ENCODE measurements around the gene GORAB. TPM values are rescaled to one million over a fixed set of nuclear protein-coding genes. Genes with fewer than 3 reads are reported as not detected.

The GORAB gene, protein sequence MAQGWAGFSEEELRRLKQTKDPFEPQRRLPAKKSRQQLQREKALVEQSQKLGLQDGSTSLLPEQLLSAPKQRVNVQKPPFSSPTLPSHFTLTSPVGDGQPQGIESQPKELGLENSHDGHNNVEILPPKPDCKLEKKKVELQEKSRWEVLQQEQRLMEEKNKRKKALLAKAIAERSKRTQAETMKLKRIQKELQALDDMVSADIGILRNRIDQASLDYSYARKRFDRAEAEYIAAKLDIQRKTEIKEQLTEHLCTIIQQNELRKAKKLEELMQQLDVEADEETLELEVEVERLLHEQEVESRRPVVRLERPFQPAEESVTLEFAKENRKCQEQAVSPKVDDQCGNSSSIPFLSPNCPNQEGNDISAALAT
- total RNA-seq: 10 to 100 TPM; 25.0 to 26.4 TPM
- long read RNA-seq, transcript GORAB-202 (5 exons, 2,189 nt): major isoform, 29 of 41 reads
- long read RNA-seq, partial matches to known transcripts: 2 of 41 reads
- long read RNA-seq, other reads (novel, unspliced or antisense): 7 of 41 reads

DNA sequence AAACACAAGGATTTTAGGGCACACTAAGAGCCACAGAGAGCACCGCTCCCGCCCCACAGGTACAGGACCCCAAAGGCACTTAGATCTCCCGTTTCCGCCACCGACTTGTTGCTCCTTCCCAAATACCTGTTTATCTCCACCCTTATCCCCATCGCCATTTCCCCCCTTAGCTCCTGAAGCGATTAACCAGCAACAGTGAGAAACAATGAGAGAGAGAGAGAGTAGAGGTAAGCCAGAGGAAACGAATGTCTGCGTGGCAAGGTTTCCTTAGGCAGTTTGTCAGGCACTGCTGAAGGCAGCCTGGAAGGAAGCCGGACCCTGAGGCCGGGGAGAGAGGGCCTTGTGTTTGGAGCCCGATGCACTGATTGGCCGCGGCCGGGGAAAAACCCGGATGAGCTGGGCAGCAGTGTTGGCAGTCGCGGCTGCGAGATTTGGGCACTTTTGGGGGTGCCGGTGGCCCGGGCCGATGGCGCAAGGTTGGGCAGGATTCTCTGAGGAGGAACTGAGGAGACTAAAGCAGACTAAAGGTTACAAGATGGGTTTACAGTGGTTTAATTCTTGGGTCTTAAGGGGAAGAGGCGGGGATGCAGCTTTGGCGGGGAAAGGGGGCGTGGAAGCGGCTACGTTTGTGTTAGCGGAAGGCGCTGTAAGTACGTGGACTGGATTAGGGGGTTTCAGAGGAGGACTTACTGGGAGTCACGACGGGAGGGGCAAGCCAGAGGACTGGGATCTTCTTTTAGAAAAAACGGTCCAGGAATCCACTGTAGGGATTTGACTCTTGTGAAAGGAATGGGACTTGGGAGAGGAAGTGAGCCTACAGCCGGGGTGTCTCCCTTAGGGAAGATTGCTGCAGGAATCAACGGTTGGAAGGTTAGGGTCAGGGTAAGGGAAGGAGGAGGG lies at the start of gene GORAB:
Gene GORAB (plus strand): TSS at position 409 of the 900 bp plus-strand sequence. CDS start 58 bp downstream, at position 467.
- DNase-seq (peak; percentile 92 to 93), ATAC-seq (peak; percentile 91)
- intact Hi-C loops (cut with DNase I, micrococcal nuclease): no loop called here

DNA sequence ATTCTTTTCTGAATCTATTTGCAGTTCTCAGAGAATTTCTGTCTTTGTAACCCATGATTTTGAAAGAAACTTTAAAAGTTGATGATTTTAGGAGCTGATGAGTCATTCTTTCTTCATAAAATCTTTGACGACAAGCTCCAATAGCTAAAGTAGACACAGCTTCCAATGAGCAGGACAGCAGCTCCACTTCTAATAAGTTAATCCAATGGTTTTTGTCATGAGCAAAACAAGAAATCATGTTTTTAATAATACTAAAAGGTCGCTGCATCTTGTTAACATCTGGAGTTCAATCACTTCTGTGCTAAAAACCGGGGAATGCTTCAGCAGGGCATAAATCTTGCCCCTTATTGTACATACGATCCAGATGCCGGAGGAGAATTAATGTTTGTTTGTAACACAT lies 48.9 kb upstream of the GORAB start:
- intact Hi-C loops (cut with DNase I, micrococcal nuclease): no loop called here
- no peak for DNase-seq
- ATAC-seq: no peak

GRCh38 chr1:170487503-170487902 lies 44.5 kb upstream of the GORAB start:
- ATAC-seq (no peak), DNase-seq (no peak)
- intact Hi-C loops (cut with DNase I, micrococcal nuclease): no loop called here

GRCh38 chr1:170491291-170491690 lies 40.7 kb upstream of the GORAB start:
- DNase-seq: no peak
- ATAC-seq: no peak
- intact Hi-C loops (cut with DNase I, micrococcal nuclease): no loop called here

DNA sequence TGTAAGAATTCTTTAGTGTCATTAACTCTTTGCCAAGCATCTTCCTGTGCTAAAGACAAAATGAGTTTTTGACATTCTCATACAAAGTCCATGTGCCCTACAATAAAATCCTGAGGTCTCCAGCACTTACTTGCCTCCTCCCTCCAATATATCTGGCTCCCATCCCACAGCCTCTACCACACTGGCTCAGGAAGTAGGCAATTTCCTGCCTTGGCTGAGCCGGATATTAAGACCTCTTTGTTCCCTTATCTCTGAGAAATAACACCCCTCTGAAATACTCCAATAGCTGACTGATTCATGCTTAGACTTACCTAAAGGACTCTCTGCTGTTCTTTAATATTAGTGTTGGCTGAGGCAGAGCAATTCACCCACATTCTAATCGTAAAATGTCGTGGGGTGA lies 37.6 kb upstream of the GORAB start:
- ATAC-seq (peak; percentile 87), DNase-seq (peak in 1 of 2 donors; percentile 32)
- intact Hi-C loops (cut with DNase I, micrococcal nuclease): no loop called here

- ATAC-seq (no peak), DNase-seq (no peak)
- intact Hi-C loops (cut with DNase I, micrococcal nuclease): no loop called here
Observed at GRCh38 chr1:170495006-170495405, 37.0 kb upstream of the GORAB start.

DNA sequence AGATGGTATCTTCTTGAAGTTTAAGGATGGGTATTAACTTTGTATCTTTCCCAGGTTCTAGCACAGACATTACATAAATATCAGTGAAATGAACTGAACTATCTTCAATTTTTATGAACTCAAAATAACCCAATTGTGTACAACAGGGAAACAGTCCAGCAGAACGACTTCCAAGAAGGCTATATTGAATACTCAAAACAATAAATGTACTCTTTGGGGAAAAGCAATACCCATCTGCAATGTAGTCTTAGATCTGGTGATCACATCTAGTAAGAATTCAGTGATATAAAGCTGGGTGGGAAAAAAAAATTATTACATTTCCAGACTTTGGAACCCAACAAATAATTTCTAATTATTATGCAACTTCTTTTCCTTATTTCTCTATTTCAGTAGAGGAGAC lies 33.1 kb upstream of the GORAB start:
- intact Hi-C loops (cut with DNase I, micrococcal nuclease): no loop called here
- ATAC-seq (no peak), DNase-seq (no peak)

DNA sequence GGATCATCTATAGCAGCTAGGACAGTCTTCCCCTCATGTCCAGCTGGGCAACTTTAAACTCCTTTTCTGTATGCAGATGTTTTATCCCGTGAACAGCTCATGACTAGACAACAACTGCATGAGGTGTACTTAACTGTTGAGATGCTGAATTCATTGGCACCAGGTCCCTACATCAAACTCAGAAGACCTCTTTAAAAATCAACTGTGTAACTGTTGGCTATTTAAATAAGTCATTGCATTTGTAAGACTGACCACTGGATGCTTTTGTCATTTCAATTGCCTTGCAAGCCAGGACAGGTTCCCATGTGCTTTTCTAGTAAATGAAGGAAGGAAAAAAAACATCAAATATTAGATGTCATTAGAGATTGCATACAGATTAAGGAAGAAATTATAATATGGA lies 28.3 kb upstream of the GORAB start:
- no peak for DNase-seq
- intact Hi-C loops (cut with DNase I, micrococcal nuclease): no loop called here
- ATAC-seq: no peak

GRCh38 chr1:170510163-170510562 lies 21.8 kb upstream of the GORAB start:
- intact Hi-C loops (cut with DNase I, micrococcal nuclease): no loop called here
- DNase-seq: no peak
- no peak for ATAC-seq

GRCh38 chr1:170511038-170511437 lies 20.9 kb upstream of the GORAB start:
- no peak for ATAC-seq
- DNase-seq: no peak
- intact Hi-C loops (cut with DNase I, micrococcal nuclease): no loop called here

DNA sequence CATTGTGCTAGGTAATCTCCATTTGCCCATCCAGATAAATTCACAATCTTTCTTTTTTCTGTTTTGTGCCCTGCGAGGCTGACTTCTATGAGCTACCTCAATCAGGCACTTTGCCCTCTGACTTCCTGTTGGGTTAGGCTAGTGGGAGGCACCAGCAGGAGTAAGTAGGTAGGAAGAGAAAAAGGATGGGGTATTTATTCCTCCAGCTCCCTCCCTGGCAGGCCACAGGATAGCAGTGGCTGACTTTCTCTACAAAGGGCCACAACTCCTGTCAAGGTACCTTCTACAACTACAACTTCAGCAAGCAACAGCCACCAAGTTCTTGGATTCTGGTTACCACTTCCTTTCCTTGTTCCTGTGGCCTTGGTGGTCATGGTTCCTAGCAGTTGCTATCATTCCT lies 18.8 kb upstream of the GORAB start:
- intact Hi-C loops (cut with DNase I, micrococcal nuclease): no loop called here
- ATAC-seq: no peak

DNA sequence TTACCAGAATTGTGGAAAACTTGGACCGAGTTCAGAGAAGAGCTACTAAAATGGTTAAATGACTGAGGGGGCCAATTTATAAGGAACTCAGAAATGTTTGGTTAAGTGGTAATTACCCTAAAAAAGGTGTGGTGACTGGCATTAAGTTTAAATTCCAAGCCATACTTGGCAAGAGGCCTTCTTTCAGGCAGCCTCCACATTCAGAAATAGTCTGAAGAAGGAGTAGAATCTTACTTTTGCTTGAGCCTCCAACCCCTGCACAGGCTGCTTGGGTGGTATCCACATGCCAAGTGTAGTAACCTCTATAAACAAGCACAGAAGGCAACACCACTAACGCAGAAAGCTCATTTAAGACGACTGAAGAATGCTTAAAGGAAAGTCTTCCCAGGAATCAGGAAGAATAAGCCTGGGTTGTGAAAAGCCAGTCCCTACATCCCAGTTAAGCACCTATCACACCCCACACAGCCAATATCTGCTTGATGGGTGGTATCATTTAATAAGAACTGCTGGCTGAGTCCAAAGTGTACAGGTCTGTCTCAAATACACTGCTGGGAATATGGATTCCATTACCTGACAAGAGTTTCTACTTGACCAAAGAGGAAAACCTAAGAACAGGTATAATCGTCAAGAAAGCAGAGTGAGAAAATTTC lies 13.7 kb upstream of the GORAB start:
- ATAC-seq (peak; percentile 75), DNase-seq (peak in 1 of 2 donors; percentile 29)
- intact Hi-C loops (cut with DNase I, micrococcal nuclease): no loop called here

More for the DNA sequence above, 18.8 kb upstream of the GORAB start:
- no peak for DNase-seq

GRCh38 chr1:170518965-170519364 lies 13.0 kb upstream of the GORAB start:
- intact Hi-C loops (cut with DNase I, micrococcal nuclease): no loop called here
- ATAC-seq (peak; percentile 93), DNase-seq (no peak)

GRCh38 chr1:170520601-170521000 lies 11.4 kb upstream of the GORAB start:
- intact Hi-C loops (cut with DNase I, micrococcal nuclease): no loop called here
- DNase-seq: no peak
- no peak for ATAC-seq

DNA sequence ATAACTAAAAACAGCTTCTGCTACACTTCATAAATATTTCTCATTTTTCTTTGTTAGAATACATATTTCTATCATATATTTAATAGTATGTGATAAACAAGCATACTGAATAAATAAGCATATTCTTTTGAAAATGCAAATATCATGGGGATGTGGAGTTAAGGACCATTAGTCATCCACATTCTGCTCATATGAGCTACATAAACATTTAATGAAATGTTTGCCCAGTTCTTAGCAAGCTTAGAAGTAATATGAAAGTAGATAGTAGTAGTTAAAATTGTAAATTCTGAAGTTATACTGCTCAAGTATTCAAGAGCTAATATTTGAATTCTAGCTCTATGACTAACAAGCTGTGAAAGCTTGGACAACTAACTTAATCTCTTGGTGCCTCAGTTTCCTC lies 10.1 kb upstream of the GORAB start:
- intact Hi-C loops (cut with DNase I, micrococcal nuclease): no loop called here
- ATAC-seq (no peak), DNase-seq (no peak)

- DNase-seq (peak in 1 of 2 donors; percentile 50), ATAC-seq (peak; percentile 2)
- intact Hi-C loops (cut with DNase I, micrococcal nuclease): no loop called here
Observed at GRCh38 chr1:170530972-170531757, 801 bp upstream of the GORAB start.

DNA sequence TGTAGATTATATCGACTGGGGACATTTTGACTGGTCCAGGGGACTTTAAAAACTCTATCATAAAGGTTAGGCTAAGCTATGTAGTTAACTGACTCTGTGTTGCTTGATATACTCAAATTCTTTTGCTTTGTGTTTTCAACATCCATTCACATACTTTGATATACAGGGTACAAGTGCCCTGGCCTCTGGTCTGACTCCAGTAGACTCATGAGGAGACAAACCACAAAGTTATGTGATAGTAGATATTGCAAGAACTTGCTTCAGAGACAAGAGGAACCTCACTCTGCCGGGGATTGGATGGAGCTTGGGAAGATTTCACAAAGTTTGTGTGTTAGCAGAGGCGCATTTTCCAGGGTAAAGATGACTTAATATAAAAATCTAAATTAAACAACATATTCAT lies 1.3 kb downstream of the GORAB start:
- DNase-seq (no peak), ATAC-seq (no peak)
- intact Hi-C loops (cut with DNase I, micrococcal nuclease): no loop called here

DNA sequence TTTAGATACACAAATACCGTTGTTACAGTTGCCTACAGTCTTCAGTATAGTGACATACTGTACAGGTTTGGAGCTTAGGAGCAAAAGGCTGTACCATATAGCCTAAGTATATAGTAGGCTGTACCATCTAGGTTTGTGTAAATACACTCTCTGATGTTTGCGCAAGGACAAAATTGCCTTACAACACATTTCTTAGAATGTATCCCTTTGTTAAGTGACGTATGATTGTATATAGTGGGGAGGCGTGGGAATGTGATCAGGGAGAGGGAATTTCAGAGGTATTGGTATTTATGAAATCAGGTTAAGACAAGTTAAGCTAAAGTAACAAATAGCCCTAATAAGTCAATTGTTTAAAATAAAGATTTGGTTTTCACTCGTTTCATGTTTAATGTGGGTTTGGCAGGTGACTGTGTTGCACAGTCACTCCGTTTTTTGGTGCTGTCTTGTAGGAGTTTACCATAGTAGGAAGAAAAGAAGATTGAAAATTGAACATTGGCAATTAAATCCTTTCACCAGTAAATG lies 2.7 kb downstream of the GORAB start:
- peak; percentile 26 for ATAC-seq
- intact Hi-C loops (cut with DNase I, micrococcal nuclease): no loop called here

More for the DNA sequence above, 2.7 kb downstream of the GORAB start:
- DNase-seq: no peak
